HepG2 (cell line): Measurements from ENCODE around the gene SLC38A2.

ENCODE experiments used
- HDAC1 ChIP-seq: sonication (generic); formaldehyde crosslinking; IDR thresholded peaks from 2 replicates; pipeline ENCODE4 v1.5.1; 2020; ENCODE audit warnings: mild to moderate bottlenecking, missing genetic modification reagents
- POLR2A ChIP-seq, 2 experiments: IDR thresholded peaks; 2 replicates each; pipeline ENCODE4 v1.6.1; 2011; ENCODE audit warnings: low read depth in 2 of 2, low read length in 2 of 2, mild to moderate bottlenecking in 1 of 2, moderate library complexity in 1 of 2; ENCODE audit not compliant: insufficient read depth in 1 of 2
- RAD21 ChIP-seq: fragments of 450-650 bp; formaldehyde crosslinking; IDR thresholded peaks from 2 replicates; pipeline ENCODE4 v1.5.0; 2020; ENCODE audit warnings: mild to moderate bottlenecking
- SRSF1 ChIP-seq: fragments of 200-400 bp; formaldehyde crosslinking; optimal IDR thresholded peaks from 2 replicates; pipeline ENCODE3; 2017; ENCODE audit warnings: mild to moderate bottlenecking, low read depth, low read length, moderate library complexity
- U2AF2 ChIP-seq: fragments of 200-400 bp; formaldehyde crosslinking; IDR thresholded peaks from 2 replicates; pipeline ENCODE4 v1.6.1; 2017; ENCODE audit warnings: low read depth, mild to moderate bottlenecking, low read length
- ZNF550 ChIP-seq: sonication (generic); formaldehyde crosslinking; IDR thresholded peaks from 2 replicates; pipeline ENCODE4 v1.4.0; 2020; ENCODE audit warnings: mild to moderate bottlenecking, missing genetic modification reagents, borderline replicate concordance
- TF ChIP-seq, protein P1 (sequence below): sonication (generic); formaldehyde crosslinking; IDR thresholded peaks from 2 replicates; pipeline ENCODE4 v1.4.0; 2020; ENCODE audit warnings: missing genetic modification reagents

DNA sequence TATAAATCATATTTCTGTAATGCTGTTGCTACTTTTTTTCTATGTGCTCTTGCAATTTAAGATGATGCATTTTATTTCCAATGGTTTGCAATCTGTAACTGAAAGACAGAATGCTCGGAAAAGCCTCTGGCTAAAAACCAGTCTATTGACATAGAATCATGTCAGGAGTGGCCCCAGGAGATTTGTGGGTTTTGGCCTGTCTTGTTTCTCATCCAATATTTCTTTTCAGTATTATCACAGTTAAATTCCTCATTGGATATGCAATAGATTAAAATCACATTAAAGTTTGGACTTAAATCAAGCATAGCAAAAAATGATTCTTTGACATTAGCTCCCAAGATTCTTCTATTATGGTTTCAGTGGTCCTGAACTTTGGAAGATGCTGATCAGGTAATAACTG, 19.1 kb upstream of the SLC38A2 start:
- no peak for TF ChIP-seq SRSF1
- TF ChIP-seq HDAC1 (CRISPR knock-in tag): no peak
- no peak for TF ChIP-seq RAD21 (CRISPR knock-in tag)
- no peak for TF ChIP-seq ZNF550 (CRISPR knock-in tag)
- TF ChIP-seq U2AF2: no peak
- no peak for TF ChIP-seq POLR2A (IDR thresholded peaks at IDR 0.05; ENCODE audit: insufficient read depth in 1 of 2, low read depth in 2 of 2, low read length in 2 of 2)
- TF ChIP-seq, protein P1, sequence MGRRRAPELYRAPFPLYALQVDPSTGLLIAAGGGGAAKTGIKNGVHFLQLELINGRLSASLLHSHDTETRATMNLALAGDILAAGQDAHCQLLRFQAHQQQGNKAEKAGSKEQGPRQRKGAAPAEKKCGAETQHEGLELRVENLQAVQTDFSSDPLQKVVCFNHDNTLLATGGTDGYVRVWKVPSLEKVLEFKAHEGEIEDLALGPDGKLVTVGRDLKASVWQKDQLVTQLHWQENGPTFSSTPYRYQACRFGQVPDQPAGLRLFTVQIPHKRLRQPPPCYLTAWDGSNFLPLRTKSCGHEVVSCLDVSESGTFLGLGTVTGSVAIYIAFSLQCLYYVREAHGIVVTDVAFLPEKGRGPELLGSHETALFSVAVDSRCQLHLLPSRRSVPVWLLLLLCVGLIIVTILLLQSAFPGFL (CRISPR knock-in tag): no peak
